HG02852 (cell line): ENCODE results near the gene EBI3.
"Not testable (repeated sequence)": the region's sequence is repeated elsewhere in the genome, so short reads cannot be mapped to it uniquely, and the experiment has no call there.

Source experiments
- ATAC-seq: cut with Tn5 transposase; IDR thresholded peaks from one replicate; pipeline ENCODE4 v1.9.1; 2021; ENCODE audit warnings: mild to moderate bottlenecking, moderate library complexity; ENCODE audit not compliant: unreplicated experiment

EBI3 gene

GRCh38 chr19:4199699-4200293 is 29.5 kb upstream of the EBI3 start:
- ATAC-seq: no peak

GRCh38 chr19:4200940-4201542 is 28.3 kb upstream of the EBI3 start:
- ATAC-seq: no peak

GRCh38 chr19:4201798-4202197 is 27.5 kb upstream of the EBI3 start:
- ATAC-seq: no peak

- no peak for ATAC-seq
These were observed 22.4 kb upstream of the EBI3 start for GRCh38 chr19:4206818-4207484.

GRCh38 chr19:4208385-4209094 is 20.8 kb upstream of the EBI3 start:
- no peak for ATAC-seq

GRCh38 chr19:4210166-4210731 is 19.1 kb upstream of the EBI3 start:
- no peak for ATAC-seq

GRCh38 chr19:4213116-4213515 is 16.2 kb upstream of the EBI3 start:
- no peak for ATAC-seq

- ATAC-seq: no peak
These were observed 13.5 kb upstream of the EBI3 start for GRCh38 chr19:4215807-4216206.

- ATAC-seq: no peak
These were observed 12.5 kb upstream of the EBI3 start for GRCh38 chr19:4216846-4217245.

- ATAC-seq: no peak
These were observed 11.7 kb upstream of the EBI3 start for GRCh38 chr19:4217429-4218264.

GRCh38 chr19:4218523-4218922 is 10.8 kb upstream of the EBI3 start:
- ATAC-seq: not testable (repeated sequence)

- no peak for ATAC-seq
These were observed 9.1 kb upstream of the EBI3 start for GRCh38 chr19:4220188-4220587.

- no peak for ATAC-seq
These were observed 4.9 kb upstream of the EBI3 start for GRCh38 chr19:4224470-4224869.

GRCh38 chr19:4225885-4226284 is 3.4 kb upstream of the EBI3 start:
- no peak for ATAC-seq

- ATAC-seq: no peak
These were observed 1.6 kb upstream of the EBI3 start for GRCh38 chr19:4227771-4228170.

- no peak for ATAC-seq
These were observed 551 bp upstream of the EBI3 start for GRCh38 chr19:4228765-4229178.

- ATAC-seq: not testable (repeated sequence)
These were observed 914 bp downstream of the EBI3 start for GRCh38 chr19:4230237-4230636.

- ATAC-seq: not testable (repeated sequence)
These were observed 2.2 kb downstream of the EBI3 start for GRCh38 chr19:4231521-4231920.

GRCh38 chr19:4232139-4232538 is 2.8 kb downstream of the EBI3 start:
- ATAC-seq: not testable (repeated sequence)

GRCh38 chr19:4232614-4233281 is 3.4 kb downstream of the EBI3 start:
- no peak for ATAC-seq
